A549 (cell line): ENCODE data around the gene SASH1. TPM values are rescaled to one million over a fixed set of nuclear protein-coding genes. Genes with fewer than 3 reads are reported as not detected.

ENCODE experiments used
- ATAC-seq, 2 experiments: fragments of 200-7000 bp in 1 of 2; fragments of >200 bp in 1 of 2; cut with Nextera tagmentation in 1 of 2; cut with Tn5 transposase in 1 of 2; 3 replicates each; pipeline versions ENCODE4 v1.8.0 to v1.9.1; 2018 to 2020; ENCODE audit warnings: mild to moderate bottlenecking in 1 of 2, moderate library complexity in 1 of 2
- CTCF ChIA-PET: fragments of 300-600 bp; sonication (Branson Sonifier 250); formaldehyde crosslinking; extraction: SDS; loops from one replicate; lab custom pipeline; 2021; ENCODE audit warnings: antibody characterized with exemption, inconsistent platforms; lab: Yijun Ruan, JAX
- POLR2A ChIA-PET: fragments of 350-600 bp; formaldehyde crosslinking; extraction: SDS; loops from one replicate; lab custom pipeline; 2021; ENCODE audit warnings: antibody characterized with exemption, inconsistent platforms; lab: Yijun Ruan, JAX
- DNase-seq, 2 experiments: peaks; one replicate each; pipeline versions ENCODE4 v3.0.0 to v3.0.0-alpha.2; 2011 to 2016; ENCODE audit warnings: low read depth in 1 of 2, low spot score in 1 of 2
- FAIRE-seq: peaks from 2 replicates; lab custom pipeline; 2011; peaks lifted over from hg19 to GRCh38; lab: Jason Lieb, UNC
- H3K27ac ChIP-seq, 2 experiments: fragments of >200 bp; sonication (Bioruptor Twin); formaldehyde crosslinking; 3 replicates each; pipeline ENCODE4 v1.5.1; 2016 to 2017
- H3K4me1 ChIP-seq: fragments of >200 bp; sonication (Bioruptor Twin); formaldehyde crosslinking; 3 replicates; pipeline ENCODE4 v1.6.1; 2016
- H3K4me2 ChIP-seq: fragments of >200 bp; sonication (Bioruptor Twin); formaldehyde crosslinking; 3 replicates; pipeline ENCODE4 v1.6.1; 2016
- H3K4me3 ChIP-seq: fragments of >200 bp; sonication (Bioruptor Twin); formaldehyde crosslinking; 3 replicates; pipeline ENCODE4 v1.5.1; 2016
- H3K9me3 ChIP-seq: fragments of >200 bp; sonication (Bioruptor Twin); formaldehyde crosslinking; 3 replicates; pipeline ENCODE4 v1.6.1; 2016
- ATOH8 ChIP-seq: fragments of 250-450 bp; sonication (Bioruptor Pico); IDR thresholded peaks from 2 replicates; pipeline ENCODE4 v1.5.0; 2020; ENCODE audit warnings: low read depth, mild to moderate bottlenecking, moderate library complexity
- BCL3 ChIP-seq: fragments of >200 bp; sonication (Bioruptor Twin); formaldehyde crosslinking; IDR thresholded peaks from 3 replicates; pipeline ENCODE4 v1.6.1; 2016
- BHLHE40 ChIP-seq: IDR thresholded peaks from 2 replicates; pipeline ENCODE4 v1.6.1; 2012; ENCODE audit warnings: low read depth, low read length, inconsistent platforms
- CBX2 ChIP-seq: fragments of 200-600 bp; sonication (generic); IDR thresholded peaks from 2 replicates; pipeline ENCODE4 v1.6.1; 2016; ENCODE audit warnings: low read depth, mild to moderate bottlenecking, borderline replicate concordance
- CHD2 ChIP-seq: fragments of 150-350 bp; IDR thresholded peaks from 2 replicates; pipeline ENCODE4 v1.6.1; 2014; ENCODE audit warnings: low read length; ENCODE audit not compliant: partially characterized antibody
- E2F6 ChIP-seq: IDR thresholded peaks from 2 replicates; pipeline ENCODE4 v1.6.1; 2012; ENCODE audit warnings: low read depth, borderline replicate concordance
- EP300 ChIP-seq, 2 experiments: fragments of >200 bp; sonication (Bioruptor Twin); formaldehyde crosslinking; IDR thresholded peaks; 2 replicates in 1 of 2; 3 replicates in 1 of 2; pipeline ENCODE4 v1.6.1; 2016 to 2017
- ESRRA ChIP-seq: fragments of 150-350 bp; IDR thresholded peaks from 2 replicates; pipeline ENCODE4 v1.6.1; 2014; ENCODE audit warnings: mild to moderate bottlenecking, low read length, borderline replicate concordance
- FOSB ChIP-seq: fragments of 250-450 bp; sonication (Bioruptor Pico); IDR thresholded peaks from 2 replicates; pipeline ENCODE4 v1.5.0; 2020; ENCODE audit warnings: mild to moderate bottlenecking, moderate library complexity
- FOSL2 ChIP-seq, 2 experiments: fragments of 450-650 bp in 1 of 2; fragments of >200 bp in 1 of 2; sonication (Bioruptor Twin) in 1 of 2; formaldehyde crosslinking; IDR thresholded peaks; 2 replicates each; pipeline versions ENCODE4 v1.5.0 to v1.6.1; 2016 to 2020; ENCODE audit warnings: mild to moderate bottlenecking in 1 of 2, moderate library complexity in 1 of 2
- FOXS1 ChIP-seq: fragments of 250-450 bp; sonication (Bioruptor Pico); IDR thresholded peaks from 2 replicates; pipeline ENCODE4 v1.5.0; 2020; ENCODE audit warnings: mild to moderate bottlenecking, moderate library complexity
- HMGXB4 ChIP-seq: fragments of 250-450 bp; sonication (Bioruptor Pico); IDR thresholded peaks from 2 replicates; pipeline ENCODE4 v1.5.0; 2021; ENCODE audit warnings: mild to moderate bottlenecking, moderate library complexity, borderline replicate concordance
- HOXA7 ChIP-seq: fragments of 250-450 bp; sonication (Bioruptor Pico); IDR thresholded peaks from 2 replicates; pipeline ENCODE4 v1.5.0; 2020; ENCODE audit warnings: mild to moderate bottlenecking, moderate library complexity
- HOXB13 ChIP-seq: fragments of 250-450 bp; sonication (Bioruptor Pico); IDR thresholded peaks from 2 replicates; pipeline ENCODE4 v1.5.0; 2020; ENCODE audit warnings: low read depth, mild to moderate bottlenecking, moderate library complexity
- HOXB5 ChIP-seq: fragments of 250-450 bp; sonication (Bioruptor Pico); IDR thresholded peaks from 2 replicates; pipeline ENCODE4 v1.5.0; 2020; ENCODE audit warnings: mild to moderate bottlenecking, moderate library complexity
- JUN ChIP-seq, 2 experiments: fragments of >200 bp; sonication (Bioruptor Twin); formaldehyde crosslinking; IDR thresholded peaks; 2 replicates in 1 of 2; 3 replicates in 1 of 2; pipeline ENCODE4 v1.6.1; 2016 to 2017
- JUNB ChIP-seq: fragments of >200 bp; sonication (Bioruptor Twin); formaldehyde crosslinking; IDR thresholded peaks from 2 replicates; pipeline ENCODE4 v1.6.1; 2016
- KDM5A ChIP-seq: fragments of 200-600 bp; sonication (generic); IDR thresholded peaks from 2 replicates; pipeline ENCODE4 v1.6.1; 2016; ENCODE audit warnings: antibody characterized with exemption, mild to moderate bottlenecking
- MAFK ChIP-seq: fragments of 450-650 bp; IDR thresholded peaks from 2 replicates; pipeline ENCODE4 v1.6.1; 2014; ENCODE audit not compliant: partially characterized antibody
- MAZ ChIP-seq: fragments of 150-350 bp; IDR thresholded peaks from 2 replicates; pipeline ENCODE4 v1.6.1; 2014; ENCODE audit warnings: antibody characterized with exemption, low read depth, low read length, borderline replicate concordance
- PHF8 ChIP-seq: fragments of 200-600 bp; sonication (generic); IDR thresholded peaks from 2 replicates; pipeline ENCODE4 v1.6.1; 2016; ENCODE audit warnings: low read depth, mild to moderate bottlenecking, antibody characterized with exemption, moderate library complexity, borderline replicate concordance
- REST ChIP-seq: fragments of 200-600 bp; sonication (generic); IDR thresholded peaks from 2 replicates; pipeline ENCODE4 v1.6.1; 2016; ENCODE audit warnings: antibody characterized with exemption, mild to moderate bottlenecking, moderate library complexity
- SMC3 ChIP-seq: fragments of >200 bp; sonication (Bioruptor Twin); formaldehyde crosslinking; IDR thresholded peaks from 3 replicates; pipeline ENCODE4 v1.6.1; 2018; ENCODE audit warnings: inconsistent platforms
- SREBF2 ChIP-seq: fragments of 450-650 bp; IDR thresholded peaks from 2 replicates; pipeline ENCODE4 v1.6.1; 2014; ENCODE audit warnings: mild to moderate bottlenecking, moderate library complexity
- TFCP2L1 ChIP-seq: fragments of 250-450 bp; sonication (Bioruptor Pico); IDR thresholded peaks from 2 replicates; pipeline ENCODE4 v1.5.0; 2021; ENCODE audit warnings: mild to moderate bottlenecking
- TP53 ChIP-seq: fragments of 250-450 bp; sonication (Bioruptor Pico); IDR thresholded peaks from 2 replicates; pipeline ENCODE4 v1.5.0; 2021; ENCODE audit warnings: mild to moderate bottlenecking, moderate library complexity
- ZC3H11A ChIP-seq: fragments of 450-650 bp; IDR thresholded peaks from 2 replicates; pipeline ENCODE4 v1.6.1; 2014; ENCODE audit warnings: antibody characterized with exemption, mild to moderate bottlenecking
- ZFP36 ChIP-seq: fragments of 450-650 bp; IDR thresholded peaks from 2 replicates; pipeline ENCODE4 v1.6.1; 2014; ENCODE audit warnings: borderline replicate concordance; ENCODE audit not compliant: partially characterized antibody
- ZNF302 ChIP-seq: fragments of 250-450 bp; sonication (Bioruptor Pico); IDR thresholded peaks from 2 replicates; pipeline ENCODE4 v1.9.0; 2021; ENCODE audit warnings: inconsistent platforms, mild to moderate bottlenecking, moderate library complexity
- WGBS: methylation state at CpG from one replicate; pipeline ENCODE4 v1.1.6; 2017; ENCODE audit errors: missing lambda C conversion rate; 5-methylcytosine and 5-hydroxymethylcytosine counted together
- polyA plus RNA-seq, 4 experiments: library from polyadenylated mRNA; depleted of rRNA in 3 of 4; stranded (reverse); fragments of >200 nt; fragmentation: RNase III in 1 of 4; extraction: RNeasy Plus Mini Kit Qiagen cat#74134 plus additional on column Dnase treatment in 1 of 4; gene quantifications; 2 replicates in 3 of 4; 3 replicates in 1 of 4; pipeline ENCODE4 v1.2.3, GENCODE V29; 2011 to 2017

The SASH1 gene
- polyA plus RNA-seq, 2 of the 4 experiments (the other 2 are of a cell fraction), result 2.5 to 3.0 TPM

GRCh38 chr6:148447521-148448230, 105.0 kb downstream of the SASH1 start:
- no peak for ATAC-seq

GRCh38 chr6:148448369-148449012, 105.9 kb downstream of the SASH1 start:
- TF ChIP-seq HOXB5 (no peak), KDM5A (no peak), JUN (IDR thresholded peaks at IDR 0.05) (no peak), REST (no peak), ZNF302 (CRISPR knock-in tag) (no peak), FOSL2 (IDR thresholded peaks at IDR 0.05) (no peak), FOSL2 (CRISPR knock-in tag; IDR thresholded peaks at IDR 0.05) (no peak), E2F6 (no peak), ZC3H11A (no peak), HOXA7 (CRISPR knock-in tag) (no peak), FOXS1 (CRISPR knock-in tag) (no peak), HOXB13 (no peak)
- ChIA-PET POLR2A (no interaction called here), CTCF (no interaction called here)
- no peak overlapping the region for H3K4me3 ChIP-seq
- 90% methylated on average over 6 of the region's 6 CpGs for WGBS
- no peak overlapping the region for H3K27ac ChIP-seq
- H3K4me2 ChIP-seq, result no peak overlapping the region
- no peak for DNase-seq
- FAIRE-seq, result no peak
- no peaks in the 10 kb centered on the region for H3K9me3 ChIP-seq
- ATAC-seq, result no peak
- H3K4me1 ChIP-seq, result no peaks in the 10 kb centered on the region

More at GRCh38 chr6:148447521-148448230, 105.0 kb downstream of the SASH1 start:
- no peak for DNase-seq
- no peak for FAIRE-seq
- Histone ChIP-seq H3K4me1 (no peaks in the 10 kb centered on the region), H3K4me3 (no peak overlapping the region), H3K27ac (no peak overlapping the region)
- CTCF ChIA-PET, result no interaction called here
- no peak for TF ChIP-seq SREBF2
- no peak for TF ChIP-seq TFCP2L1
- TF ChIP-seq HOXA7 (CRISPR knock-in tag), result no peak
- TF ChIP-seq BCL3, result no peak
- no peak for TF ChIP-seq MAZ
- no peak for TF ChIP-seq ZFP36
- no peak for TF ChIP-seq ATOH8 (CRISPR knock-in tag)
- no peak for TF ChIP-seq CBX2
- no peak for TF ChIP-seq PHF8
- no peak for TF ChIP-seq KDM5A
- TF ChIP-seq BHLHE40, result no peak
- TF ChIP-seq FOSB, result no peak
- no peak for TF ChIP-seq HMGXB4
- TF ChIP-seq SMC3, result no peak
- no peak for TF ChIP-seq TP53 (CRISPR knock-in tag)
- TF ChIP-seq CHD2, result no peak
- TF ChIP-seq JUNB, result no peak
- TF ChIP-seq ESRRA, result no peak
- no peak for TF ChIP-seq MAFK
- no peak for TF ChIP-seq EP300 (IDR thresholded peaks at IDR 0.05)
- TF ChIP-seq, all 56 proteins: peak for 0
- no peaks in the 10 kb centered on the region for H3K9me3 ChIP-seq
- H3K4me2 ChIP-seq, result no peak overlapping the region
- WGBS, result 85% methylated on average over 10 of the region's 12 CpGs
- POLR2A ChIA-PET, result no interaction called here
